Activated CD4-positive, alpha-beta T cell treated with anti-CD3 and anti-CD28 coated beads for 48 hours (primary cell): ENCODE results near the gene ERBB4.
"Not testable (repeated sequence)": the region's sequence is repeated elsewhere in the genome, so short reads cannot be mapped to it uniquely, and the experiment has no call there.

Experiments used
- DNase-seq: peaks from one replicate; pipeline ENCODE4 v3.0.0-alpha.2; 2020

ERBB4 gene

DNA sequence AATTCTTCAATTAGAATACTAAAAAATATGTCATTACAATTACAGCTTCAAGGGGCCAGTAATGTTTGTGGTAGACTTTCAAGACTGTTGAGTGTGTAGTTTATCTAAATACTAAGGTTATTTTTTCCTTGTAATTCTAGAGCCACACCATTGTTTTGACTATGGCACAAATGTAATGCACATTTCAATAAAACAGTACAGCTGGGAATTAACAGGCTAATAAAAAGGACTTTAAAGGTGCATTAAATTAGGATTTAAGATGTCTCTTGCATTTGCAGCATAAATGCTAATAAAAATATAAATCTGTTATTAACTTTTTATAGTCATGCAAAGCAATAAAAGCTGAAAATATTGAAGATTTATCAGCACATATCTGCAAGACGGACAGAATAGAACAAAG is 344.8 kb downstream of the ERBB4 start:
- DNase-seq, result no peak

DNA sequence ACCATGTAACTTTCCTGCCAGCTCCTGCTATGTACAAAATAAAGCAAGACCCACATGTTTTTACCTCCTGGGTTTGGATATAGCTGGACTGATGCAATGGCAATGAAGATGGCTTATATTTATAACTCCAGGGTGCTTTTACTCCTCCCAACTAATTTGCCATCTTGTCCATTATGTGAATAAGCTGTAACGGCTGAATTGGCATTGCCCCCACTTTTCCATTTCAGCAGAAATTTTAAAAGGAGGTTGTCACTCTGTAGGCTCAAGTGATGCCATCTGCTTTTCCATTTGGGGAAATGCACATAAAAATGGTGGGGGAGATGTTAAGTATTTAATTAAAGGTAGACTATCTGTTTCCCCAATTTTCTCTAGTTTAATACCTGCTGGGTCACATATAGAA is 345.5 kb downstream of the ERBB4 start:
- no peak for DNase-seq

DNA sequence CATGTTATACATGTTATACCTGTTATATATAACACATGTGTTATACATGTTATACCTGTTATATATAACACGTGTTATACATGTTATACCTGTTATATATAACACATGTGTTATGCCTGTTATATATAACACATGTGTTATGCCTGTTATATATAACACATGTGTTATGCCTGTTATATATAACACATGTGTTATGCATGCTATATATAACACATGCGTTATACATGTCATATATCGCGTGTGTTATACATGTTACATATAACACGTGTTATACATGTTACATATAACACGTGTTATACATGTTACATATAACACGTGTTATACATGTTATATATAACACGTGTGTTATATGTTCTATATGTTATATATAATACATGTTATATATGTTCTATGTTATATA is 347.2 kb downstream of the ERBB4 start:
- not testable (repeated sequence) for DNase-seq

DNA sequence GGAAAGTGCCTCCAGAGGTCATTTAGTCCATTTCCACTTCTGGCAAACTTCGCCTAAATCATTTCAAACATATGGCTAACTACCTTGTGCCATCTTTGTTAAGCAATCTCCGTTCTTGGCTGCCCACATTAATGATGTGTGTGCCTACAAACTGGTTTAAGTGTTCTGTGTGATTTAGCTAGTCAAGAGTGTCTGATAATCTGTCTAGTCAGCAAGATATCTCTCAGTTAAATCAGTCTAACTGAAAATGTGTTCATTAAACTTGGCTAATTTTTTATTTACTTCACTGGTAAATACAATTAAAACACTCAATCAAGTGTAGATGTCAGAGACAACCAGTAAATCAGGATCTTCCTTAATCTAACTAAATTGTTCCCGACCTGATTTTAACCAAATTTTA is 352.4 kb downstream of the ERBB4 start:
- DNase-seq, result no peak

DNA sequence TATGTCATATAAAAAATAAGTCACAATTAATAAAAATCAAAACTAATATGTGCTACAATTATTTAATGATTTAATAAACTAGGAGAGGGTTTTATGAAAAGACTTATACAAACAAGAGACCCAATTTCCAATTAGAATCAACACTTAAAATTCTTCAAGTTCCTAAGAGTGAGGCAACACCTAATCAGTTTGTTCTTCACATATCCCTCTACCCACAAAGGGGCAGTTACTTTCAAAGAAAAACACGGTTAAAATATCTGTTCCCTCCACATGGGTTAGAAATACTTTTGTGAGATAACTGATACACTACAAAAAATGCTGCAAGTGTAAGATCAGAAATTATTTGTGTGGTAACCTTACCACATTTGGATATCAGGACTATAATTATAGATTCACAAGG is 357.0 kb downstream of the ERBB4 start:
- DNase-seq, result no peak

DNA sequence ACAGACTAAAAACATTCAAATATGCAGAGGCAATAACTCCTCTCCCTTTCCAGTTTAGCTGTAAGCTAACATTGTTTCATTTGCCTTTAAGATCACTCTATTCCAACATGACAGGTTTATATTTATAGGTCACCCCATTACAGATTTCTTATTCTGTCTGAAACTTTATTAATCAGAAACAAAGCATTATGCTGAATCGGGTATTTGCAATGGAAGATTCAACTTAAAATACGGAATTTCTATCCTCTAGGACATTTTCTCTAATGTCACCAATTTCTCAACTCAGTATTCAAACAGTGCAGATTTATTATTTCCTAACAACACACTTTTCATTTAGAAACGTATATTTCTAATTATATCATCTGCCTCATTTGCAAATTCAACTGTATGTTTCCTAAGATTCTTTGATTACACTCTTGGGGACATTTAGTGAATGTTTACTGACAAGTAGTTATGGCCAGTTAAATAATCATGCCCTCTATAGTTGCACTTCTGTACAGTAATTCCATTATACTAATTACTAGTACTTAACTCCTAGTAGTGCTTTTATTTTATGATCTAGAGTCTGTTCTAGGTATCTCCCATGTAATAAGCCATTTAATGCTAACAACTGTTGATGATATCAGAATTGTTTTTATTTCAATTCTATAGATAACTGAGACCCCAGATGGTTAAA is 358.1 kb downstream of the ERBB4 start:
- DNase-seq, result no peak

DNA sequence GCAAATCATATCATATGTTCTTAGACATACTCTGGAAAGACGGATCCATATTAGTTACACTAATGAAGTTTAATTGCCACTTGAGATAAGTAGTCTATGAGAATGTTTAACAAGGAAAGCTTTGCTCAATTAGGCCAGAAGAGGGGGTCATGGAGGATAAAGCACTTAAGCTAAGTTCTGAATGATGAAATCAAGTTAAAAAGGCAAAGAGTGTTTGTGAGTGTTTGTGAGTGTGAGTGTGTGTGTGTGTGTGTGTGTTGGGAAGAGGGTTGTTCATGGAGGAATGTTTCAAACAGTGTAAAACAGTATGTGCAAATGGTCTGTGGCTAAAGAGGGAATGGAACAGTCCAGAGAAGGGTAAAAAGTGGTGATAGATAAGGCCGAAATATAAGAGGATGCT is 360.9 kb downstream of the ERBB4 start:
- no peak for DNase-seq

DNA sequence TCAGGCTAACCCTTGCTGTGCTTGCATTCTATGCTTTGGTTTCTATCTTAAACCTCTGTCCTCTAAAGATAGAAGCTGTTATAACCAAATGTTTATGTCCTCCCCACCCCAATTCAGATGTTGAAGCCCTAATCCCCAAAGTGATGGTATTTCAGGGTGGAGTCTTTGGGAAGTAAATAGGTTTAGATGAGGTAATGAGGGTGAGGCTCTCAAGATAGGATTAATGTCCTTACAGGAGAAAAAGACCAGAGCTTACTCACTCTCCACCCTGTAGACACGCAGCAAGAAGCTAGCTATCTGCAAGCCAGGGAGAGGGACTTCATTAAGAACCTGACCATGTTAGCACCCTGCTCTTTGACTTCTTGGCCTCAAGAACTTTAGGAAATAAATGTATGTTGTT is 362.5 kb downstream of the ERBB4 start:
- no peak for DNase-seq

DNA sequence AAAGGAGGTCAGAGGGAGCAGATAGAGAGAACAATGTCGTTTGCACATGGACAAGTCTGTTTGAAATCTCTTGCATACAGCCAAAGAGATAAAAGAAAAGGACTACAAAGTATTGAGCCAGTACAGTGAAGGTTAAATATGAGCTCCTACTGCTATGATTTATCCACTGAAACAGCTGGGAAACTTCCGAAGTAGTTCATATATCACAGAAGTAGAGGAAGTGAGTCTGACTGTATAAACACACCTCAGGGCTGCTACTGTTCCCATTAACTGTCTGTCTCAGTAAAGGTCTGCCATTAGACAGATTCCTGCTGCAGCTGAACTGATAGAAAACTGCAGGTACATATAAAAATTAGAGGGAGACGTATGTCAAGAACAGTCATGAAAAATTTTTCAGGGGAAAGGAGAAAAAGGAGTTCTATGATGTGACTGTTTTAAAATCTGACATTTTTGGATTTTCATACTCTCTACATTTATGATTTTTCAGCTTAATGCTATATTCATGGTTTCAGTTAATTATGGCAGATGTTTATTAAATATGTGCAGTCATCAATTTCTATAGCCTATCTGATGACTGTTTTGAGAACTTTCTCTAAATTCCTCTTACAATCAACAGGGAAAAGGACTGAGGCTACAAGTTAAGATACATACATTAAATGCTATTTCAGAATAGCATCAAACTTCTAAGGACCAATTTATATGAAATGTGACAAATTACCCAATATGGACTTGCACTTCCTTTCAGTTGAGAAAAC is 364.7 kb downstream of the ERBB4 start:
- no peak for DNase-seq

DNA sequence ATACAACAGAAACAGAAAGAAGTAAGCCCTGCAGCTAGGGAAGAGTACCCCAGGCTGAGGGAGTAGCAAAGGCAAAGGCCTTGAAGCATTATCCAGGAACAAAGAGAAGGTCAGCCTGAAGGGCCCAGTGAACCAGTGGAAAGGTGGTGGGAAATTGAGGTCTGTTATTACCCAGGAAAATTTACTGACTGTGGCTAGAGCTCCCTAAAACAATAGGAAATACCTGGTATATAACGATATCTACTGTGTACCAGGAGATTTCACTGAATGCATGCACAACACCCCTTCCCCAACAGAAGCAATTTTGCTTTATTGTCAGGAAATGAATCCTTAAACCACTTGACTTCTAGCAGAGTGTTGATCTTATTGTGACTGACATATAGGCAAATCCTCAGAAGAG is 365.3 kb downstream of the ERBB4 start:
- DNase-seq, result no peak

DNA sequence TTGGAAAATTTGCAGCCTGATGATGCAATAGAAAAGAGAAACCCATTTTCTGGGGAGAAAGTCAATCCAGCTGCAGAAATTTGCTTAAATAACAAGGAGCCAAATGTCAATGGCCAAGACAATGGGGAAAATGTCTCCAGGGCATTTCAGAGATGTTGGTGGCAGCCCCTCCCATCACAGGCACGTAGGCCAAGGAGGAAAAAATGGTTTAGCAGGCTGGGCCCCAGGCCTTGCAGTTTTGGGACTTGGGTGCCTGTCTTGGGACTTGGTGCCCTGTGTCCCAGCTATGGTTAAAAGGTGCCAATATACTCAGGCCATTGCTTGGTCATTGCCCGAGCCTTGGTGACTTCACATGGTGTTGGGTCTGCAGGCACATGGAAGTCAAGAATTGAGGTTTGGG is 368.2 kb downstream of the ERBB4 start:
- DNase-seq, result no peak

DNA sequence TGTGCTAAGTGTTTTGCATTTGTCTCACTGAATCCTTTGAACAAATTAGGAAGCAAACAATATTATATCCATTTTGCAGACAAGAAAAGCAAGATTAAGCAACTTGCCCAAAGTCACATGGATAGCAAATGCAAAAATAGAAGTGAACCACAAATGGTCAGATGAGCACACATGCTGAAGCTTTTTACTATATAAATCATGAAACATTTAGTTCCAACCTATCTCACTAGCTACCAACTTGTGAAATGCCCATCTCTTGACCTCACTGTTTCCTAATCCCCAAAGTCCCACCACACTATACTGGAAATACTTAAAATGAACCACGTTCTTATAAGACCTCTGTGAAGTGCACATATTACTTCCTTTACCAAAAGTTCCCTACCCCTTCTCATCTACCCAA is 380.5 kb downstream of the ERBB4 start:
- DNase-seq, result no peak

DNA sequence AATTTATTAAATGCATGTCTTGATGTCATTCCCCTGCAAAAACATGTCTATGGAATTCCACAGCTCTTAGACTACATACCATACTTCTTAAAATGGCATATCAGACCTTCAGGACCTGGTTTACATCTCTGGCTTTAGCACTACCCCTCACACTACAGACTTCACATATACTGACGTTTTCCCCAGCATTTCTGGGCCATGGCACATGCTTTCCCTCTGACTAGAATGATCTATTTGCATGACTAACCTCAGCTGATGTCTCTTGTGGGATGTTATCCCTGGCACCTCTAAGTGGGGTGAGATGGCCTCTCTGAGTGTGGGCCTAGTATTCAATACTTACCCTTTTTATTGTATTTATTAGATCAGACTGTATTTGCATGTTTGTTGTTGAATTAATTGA is 381.6 kb downstream of the ERBB4 start:
- no peak for DNase-seq

DNA sequence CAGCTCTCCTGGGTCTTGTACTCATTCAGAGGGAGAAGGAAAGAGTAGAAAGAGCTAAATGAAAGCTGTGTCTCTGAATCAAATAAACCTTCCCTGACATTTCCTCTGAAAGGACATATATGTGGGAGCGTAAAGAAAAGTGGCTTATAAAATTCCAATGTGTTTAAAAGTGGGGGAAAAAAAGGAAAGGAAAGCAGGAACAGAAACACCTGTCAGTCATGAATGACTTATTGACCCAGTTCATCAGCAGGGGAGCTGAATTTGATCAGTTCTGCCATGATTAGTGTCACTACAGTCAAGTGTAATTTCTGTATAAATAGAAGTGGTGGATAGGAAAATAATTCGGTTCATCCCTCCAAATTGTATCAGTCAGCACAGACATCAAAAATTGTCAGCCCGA is 382.5 kb downstream of the ERBB4 start:
- DNase-seq, result no peak

DNA sequence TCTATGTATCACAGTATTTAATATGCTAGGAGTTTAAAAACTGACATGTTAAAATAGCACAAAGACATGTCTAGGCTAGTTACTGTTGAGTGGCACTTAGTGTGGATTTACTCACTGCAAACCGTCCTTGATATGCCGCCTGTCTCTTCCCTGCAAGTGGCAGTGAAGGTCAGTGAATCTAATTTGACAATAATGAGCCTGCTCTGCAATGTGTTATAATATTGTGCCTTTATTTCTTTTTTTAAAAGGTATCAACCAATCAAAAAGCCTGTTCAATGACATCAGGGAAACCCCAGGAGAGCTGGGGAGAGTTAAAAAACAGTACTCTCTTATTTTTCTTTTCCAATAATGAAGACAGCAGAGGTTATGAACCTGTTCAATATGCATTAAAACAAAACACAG is 384.1 kb downstream of the ERBB4 start:
- DNase-seq, result no peak

DNA sequence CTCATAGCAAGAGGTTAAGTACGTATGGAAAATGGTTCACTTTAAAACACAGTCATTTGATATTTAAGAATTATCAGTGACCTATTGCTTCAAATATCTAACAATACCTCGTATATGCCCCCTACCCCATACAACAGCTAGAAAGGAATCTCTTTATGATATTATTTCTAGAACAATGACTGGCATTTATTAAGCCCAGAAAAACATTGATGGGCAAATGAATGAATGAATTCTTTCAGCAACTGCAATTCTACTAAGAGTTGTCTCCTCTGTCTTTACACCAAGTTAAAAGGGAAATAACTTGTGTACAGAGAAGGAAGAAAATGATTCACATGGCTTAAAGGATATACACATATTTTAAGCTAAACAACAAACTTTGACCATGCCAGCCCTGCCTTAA is 384.7 kb downstream of the ERBB4 start:
- no peak for DNase-seq

DNA sequence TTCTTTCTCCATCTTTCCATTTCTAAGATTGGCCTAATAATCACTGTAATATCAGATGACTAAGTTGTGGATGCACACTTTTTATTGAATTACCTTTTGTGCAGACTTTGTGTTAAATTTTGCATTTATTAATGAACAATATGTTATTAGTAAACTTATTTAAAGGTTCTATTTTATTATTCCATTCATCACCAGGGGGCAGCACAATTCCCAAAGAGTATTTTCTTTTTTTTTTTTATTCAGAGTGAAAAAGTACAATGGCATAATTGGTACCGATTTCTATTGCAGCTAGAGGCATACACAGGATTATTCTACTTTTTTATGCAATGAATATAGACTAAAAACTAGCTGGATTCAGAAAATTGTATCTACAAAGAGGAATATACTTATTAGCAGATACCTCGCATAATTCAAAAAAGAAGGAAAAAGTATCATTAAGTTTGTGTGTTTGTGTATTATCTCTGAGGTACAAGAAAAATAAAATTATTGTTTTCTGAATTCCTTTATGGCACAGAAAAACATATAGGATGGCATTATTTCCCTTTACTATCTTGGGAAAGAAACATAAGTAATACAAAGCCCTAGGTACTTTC is 390.6 kb downstream of the ERBB4 start:
- no peak for DNase-seq

DNA sequence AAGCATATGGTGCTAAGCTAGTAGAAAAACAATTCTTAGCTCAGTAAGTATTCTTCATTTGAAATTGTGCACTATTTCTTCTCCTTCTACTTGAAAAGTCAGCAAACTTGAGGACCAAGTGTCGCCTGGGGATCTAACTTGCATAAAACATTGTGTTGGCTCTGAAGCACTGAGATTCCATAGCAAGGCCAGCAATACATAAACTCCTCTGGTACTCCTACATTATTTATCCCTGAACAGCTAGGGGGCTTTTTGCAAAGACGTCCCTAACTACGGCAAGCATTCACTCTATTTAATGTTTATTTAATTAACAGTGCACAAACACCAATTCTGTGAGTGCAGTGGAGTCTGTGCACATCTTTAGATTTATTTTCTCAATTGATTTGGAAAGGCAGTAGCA is 392.2 kb downstream of the ERBB4 start:
- DNase-seq, result no peak

DNA sequence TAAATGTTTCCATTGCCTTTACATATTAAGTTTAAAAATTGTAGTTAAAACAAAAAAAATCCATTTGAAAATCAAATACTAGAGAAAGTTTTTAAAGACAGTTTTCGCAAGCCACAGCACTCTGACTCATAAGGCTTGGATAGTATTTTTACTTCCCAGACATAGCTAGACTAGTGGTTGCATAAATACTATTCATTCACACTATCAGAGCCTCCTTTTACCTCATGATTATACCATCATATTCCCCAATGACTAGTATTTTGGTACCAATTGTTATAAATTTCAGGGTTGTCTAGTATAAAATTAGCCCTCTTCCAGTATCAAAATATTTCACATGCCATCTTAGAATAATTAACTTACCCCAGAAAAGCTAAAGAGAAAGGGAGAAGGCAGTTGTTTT is 393.5 kb downstream of the ERBB4 start:
- DNase-seq, result no peak

DNA sequence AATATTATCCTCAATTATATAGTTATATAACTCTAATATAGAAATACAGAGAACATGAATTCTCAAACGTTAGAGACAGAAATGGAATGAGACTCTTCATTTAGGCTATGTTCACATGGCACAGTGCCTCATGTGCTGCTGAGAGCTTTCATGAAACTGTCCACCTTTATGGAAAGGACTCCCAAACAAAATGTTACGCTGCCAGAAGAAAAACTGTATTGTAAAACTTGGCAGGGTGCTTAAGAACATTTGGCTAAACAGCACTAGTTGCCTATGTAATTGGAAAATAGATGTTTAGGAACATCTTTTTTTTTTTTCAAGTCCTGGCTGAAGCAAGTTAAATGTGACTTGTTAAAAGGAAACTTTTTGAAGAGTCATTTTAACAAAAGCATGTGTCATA is 396.0 kb downstream of the ERBB4 start:
- no peak for DNase-seq

DNA sequence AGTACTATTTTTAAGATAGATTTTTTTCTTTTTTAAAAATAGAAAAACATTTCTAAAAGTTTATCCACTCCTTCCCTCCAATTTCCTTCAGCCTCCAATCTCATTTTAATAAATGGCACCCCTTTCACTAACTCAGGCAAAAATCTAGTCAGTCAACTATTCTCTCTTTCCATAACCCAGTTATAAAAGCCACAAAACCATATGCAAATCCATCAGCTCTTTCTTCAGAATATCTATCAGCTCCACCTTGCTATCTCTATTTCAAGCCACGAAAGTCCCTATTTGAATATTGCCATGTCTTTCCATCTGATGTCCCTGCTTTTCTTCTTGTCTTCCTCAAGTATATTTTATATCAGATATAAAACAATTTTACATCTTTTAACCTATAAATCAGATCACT is 397.1 kb downstream of the ERBB4 start:
- no peak for DNase-seq

DNA sequence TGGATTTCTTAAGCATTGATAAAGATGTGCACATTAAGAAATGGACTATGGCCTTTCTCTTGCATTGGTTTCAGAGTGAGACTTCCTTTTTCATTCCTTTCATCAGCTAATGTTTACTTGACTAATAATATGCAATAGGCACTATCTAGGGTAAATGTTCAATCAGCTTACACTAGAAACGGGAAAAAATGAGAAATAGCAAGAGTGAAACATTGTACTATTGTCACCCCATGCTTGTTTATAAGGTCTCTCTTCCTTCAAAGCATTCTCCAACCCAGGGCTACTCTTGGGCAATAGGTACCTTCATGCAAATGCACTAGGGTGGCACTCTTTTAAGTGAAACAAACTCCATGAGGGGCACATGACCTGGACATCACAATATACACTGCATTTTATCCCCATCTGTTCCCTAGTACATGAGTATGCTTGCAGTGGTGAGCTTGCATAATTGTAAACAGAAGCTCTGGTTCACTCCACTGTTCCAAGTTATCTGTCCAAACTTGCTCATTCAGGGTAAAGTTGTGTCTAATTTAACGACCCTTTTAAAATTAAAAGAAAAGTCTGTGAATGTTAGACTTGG is 402.3 kb downstream of the ERBB4 start:
- no peak for DNase-seq

DNA sequence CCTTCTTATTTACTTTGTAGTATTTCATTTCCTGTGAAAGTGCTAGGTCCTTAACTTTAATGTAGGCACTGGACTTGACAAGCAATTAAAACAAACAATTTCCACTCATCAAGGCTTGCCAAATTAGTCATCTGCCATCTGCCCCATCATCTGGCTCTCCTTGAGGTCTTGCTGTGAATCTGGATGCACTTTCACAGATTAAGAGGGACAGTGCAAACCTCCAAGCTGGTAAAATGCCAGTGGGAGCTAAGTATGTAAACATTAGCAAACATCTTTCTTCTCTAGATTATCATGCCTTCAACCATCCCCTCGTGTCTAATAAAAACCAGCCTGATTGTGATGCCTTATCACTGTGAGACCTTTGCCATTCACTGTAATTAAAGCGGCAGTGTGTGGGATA is 402.9 kb downstream of the ERBB4 start:
- DNase-seq, result no peak

DNA sequence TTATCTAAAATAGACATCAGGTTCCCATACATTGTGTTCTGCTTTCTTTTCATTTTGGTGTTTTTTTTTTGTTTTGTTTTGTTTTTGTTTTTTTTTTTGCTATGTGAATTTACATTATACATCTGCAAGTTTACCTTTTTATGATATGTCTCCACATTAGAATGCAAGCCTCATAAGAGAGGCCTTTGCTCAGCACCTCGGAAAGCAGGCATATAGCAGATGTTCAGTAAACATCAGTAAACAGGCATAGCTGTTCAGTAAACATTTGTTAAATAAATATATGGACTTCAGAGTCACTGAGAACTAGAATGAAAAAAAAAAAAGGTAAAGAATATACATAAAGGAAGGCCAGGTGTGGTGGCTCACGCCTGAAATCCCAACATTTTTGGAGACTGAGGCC is 405.3 kb downstream of the ERBB4 start:
- no peak for DNase-seq
